Mesenchymal stem cell (in vitro differentiated cells and primary cell): Measurements from ENCODE around the gene CELF2.

Source experiments
- DNase-seq: peaks from one replicate; pipeline ENCODE4 v3.0.0-alpha.2; 2013
- H2AFZ ChIP-seq: one replicate; pipeline ENCODE4 v1.6.1; 2013; ENCODE audit warnings: low read depth, mild to moderate bottlenecking, control low read depth, inconsistent platforms, low read length, moderate library complexity
- H2AK5ac ChIP-seq: 2 replicates; pipeline ENCODE4 v1.6.1; 2013; ENCODE audit warnings: low read length, moderate library complexity, mild to moderate bottlenecking, inconsistent platforms; ENCODE audit not compliant: severe bottlenecking
- H2BK120ac ChIP-seq: one replicate; pipeline ENCODE4 v1.6.1; 2013; ENCODE audit warnings: low read depth, mild to moderate bottlenecking, inconsistent platforms, low read length, moderate library complexity
- H2BK12ac ChIP-seq, 2 experiments: one replicate each; pipeline ENCODE4 v1.6.1; 2013; ENCODE audit warnings: inconsistent platforms in 2 of 2, low read length in 2 of 2, mild to moderate bottlenecking in 2 of 2, moderate library complexity in 2 of 2, control low read depth in 1 of 2
- H2BK15ac ChIP-seq: one replicate; pipeline ENCODE4 v1.6.1; 2013; ENCODE audit warnings: mild to moderate bottlenecking, low read depth, inconsistent platforms; ENCODE audit not compliant: poor library complexity, severe bottlenecking
- H2BK5ac ChIP-seq: 2 replicates; pipeline ENCODE4 v1.6.1; 2013; ENCODE audit warnings: low read depth, mild to moderate bottlenecking, low read length, control low read depth, inconsistent platforms; ENCODE audit not compliant: poor library complexity, severe bottlenecking
- H3K14ac ChIP-seq, 2 experiments: one replicate each; pipeline ENCODE4 v1.6.1; 2013; ENCODE audit warnings: inconsistent platforms in 2 of 2, low read length in 2 of 2, control low read depth in 1 of 2, mild to moderate bottlenecking in 1 of 2, moderate library complexity in 1 of 2
- H3K18ac ChIP-seq, 2 experiments: one replicate each; pipeline ENCODE4 v1.6.1; 2013; ENCODE audit warnings: inconsistent platforms in 2 of 2, low read length in 2 of 2, control low read depth in 1 of 2, low read depth in 1 of 2, mild to moderate bottlenecking in 1 of 2
- H3K23ac ChIP-seq, 2 experiments: one replicate each; pipeline ENCODE4 v1.6.1; 2013; ENCODE audit warnings: inconsistent platforms in 2 of 2, low read length in 2 of 2, mild to moderate bottlenecking in 2 of 2, moderate library complexity in 2 of 2, control low read depth in 1 of 2
- H3K27ac ChIP-seq: 2 replicates; pipeline ENCODE4 v1.5.1; 2013; ENCODE audit warnings: mild to moderate bottlenecking, moderate library complexity, low read length, control low read depth, inconsistent platforms; ENCODE audit not compliant: poor library complexity, severe bottlenecking
- H3K27me3 ChIP-seq, 2 experiments: 2 replicates each; pipeline versions ENCODE4 v1.6.1 to v1.7.0; 2013; ENCODE audit warnings: low read length in 2 of 2, mild to moderate bottlenecking in 2 of 2, moderate library complexity in 2 of 2, control low read depth in 1 of 2, inconsistent platforms in 1 of 2; ENCODE audit not compliant: control insufficient read depth in 1 of 2, insufficient read depth in 1 of 2
- H3K36me3 ChIP-seq, 2 experiments: 2 replicates each; pipeline versions ENCODE4 v1.6.1 to v1.7.0; 2013; ENCODE audit warnings: low read length in 2 of 2, control low read depth in 1 of 2, inconsistent platforms in 1 of 2, low read depth in 1 of 2, mild to moderate bottlenecking in 1 of 2; ENCODE audit not compliant: insufficient read depth in 2 of 2, control insufficient read depth in 1 of 2
- H3K4ac ChIP-seq, 2 experiments: one replicate each; pipeline ENCODE4 v1.6.1; 2013; ENCODE audit warnings: inconsistent platforms in 2 of 2, low read length in 2 of 2, mild to moderate bottlenecking in 2 of 2, moderate library complexity in 2 of 2, control low read depth in 1 of 2, low read depth in 1 of 2
- H3K4me1 ChIP-seq: 2 replicates; pipeline ENCODE4 v1.6.1; 2013; ENCODE audit warnings: low read depth, low read length, control low read depth; ENCODE audit not compliant: control insufficient read depth, insufficient read depth
- H3K4me2 ChIP-seq: 2 replicates; pipeline ENCODE4 v1.6.1; 2013; ENCODE audit warnings: low read length, mild to moderate bottlenecking, inconsistent platforms; ENCODE audit not compliant: poor library complexity, severe bottlenecking
- H3K4me3 ChIP-seq, 2 experiments: 2 replicates each; pipeline versions ENCODE4 v1.5.1 to v1.7.0; 2013; ENCODE audit warnings: low read length in 2 of 2, mild to moderate bottlenecking in 2 of 2, control low read depth in 1 of 2, low read depth in 1 of 2; ENCODE audit not compliant: insufficient read depth in 1 of 2
- H3K79me1 ChIP-seq: replicated peaks from 2 replicates; pipeline ENCODE4 v1.6.1; 2013; ENCODE audit warnings: mild to moderate bottlenecking, control low read depth, low read length, inconsistent platforms; ENCODE audit not compliant: poor library complexity, severe bottlenecking
- H3K9ac ChIP-seq: 2 replicates; pipeline ENCODE4 v1.7.0; 2013; ENCODE audit warnings: mild to moderate bottlenecking, low read length, moderate library complexity
- H3K9me3 ChIP-seq: 2 replicates; pipeline ENCODE4 v1.7.0; 2013; ENCODE audit warnings: mild to moderate bottlenecking, low read length; ENCODE audit not compliant: control insufficient read depth
- H4K8ac ChIP-seq: one replicate; pipeline ENCODE4 v1.6.1; 2013; ENCODE audit warnings: inconsistent platforms, mild to moderate bottlenecking, low read length, moderate library complexity
- H4K91ac ChIP-seq: one replicate; pipeline ENCODE4 v1.6.1; 2013; ENCODE audit warnings: mild to moderate bottlenecking, low read length, inconsistent platforms
- WGBS: methylation state at CpG from one replicate; pipeline ENCODE4 v1.1.7; 2013; ENCODE audit warnings: mixed read lengths; 5-methylcytosine and 5-hydroxymethylcytosine counted together

The CELF2 gene

DNA sequence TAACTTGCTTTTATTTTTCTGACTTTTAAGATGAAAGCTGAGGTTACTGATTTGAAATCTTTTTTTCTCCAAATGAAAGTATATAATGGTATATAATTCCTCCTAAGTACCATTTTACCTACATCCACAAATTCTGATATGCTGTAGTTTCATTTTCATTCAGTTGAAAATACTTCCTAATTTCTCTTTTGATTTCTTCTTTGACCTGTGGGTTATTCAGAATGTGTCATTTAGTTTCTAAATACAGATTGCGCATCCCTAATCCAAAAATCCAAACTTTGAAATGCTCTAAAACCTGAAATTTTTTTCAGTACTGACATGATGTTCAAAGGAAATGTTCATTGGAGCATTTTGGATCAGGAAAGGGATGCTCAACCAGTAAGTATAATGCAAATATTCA is 168.7 kb downstream of the CELF2 start:
- H4K8ac ChIP-seq: no peak overlapping the region
- H2BK120ac ChIP-seq: no peak overlapping the region
- H3K9me3 ChIP-seq: peaks cover 14% of the 10 kb centered on the region
- H3K14ac ChIP-seq: no peak overlapping the region
- no peak overlapping the region for H4K91ac ChIP-seq
- DNase-seq: no peak
- no peaks in the 10 kb centered on the region for H3K4me1 ChIP-seq
- no peak overlapping the region for H2BK5ac ChIP-seq
- no peak overlapping the region for H3K9ac ChIP-seq
- H3K4ac ChIP-seq: no peak overlapping the region
- H3K23ac ChIP-seq: no peak overlapping the region
- H3K18ac ChIP-seq: no peak overlapping the region
- H2BK12ac ChIP-seq: no peak overlapping the region
- H3K36me3 ChIP-seq: peaks cover 0 to 49% of the 10 kb centered on the region in 2 experiments
- no peak overlapping the region for H2BK15ac ChIP-seq
- no peaks in the 10 kb centered on the region for H3K27me3 ChIP-seq
- no peak overlapping the region for H3K4me2 ChIP-seq
- H3K4me3 ChIP-seq: no peak overlapping the region
- no CpG with 5 or more reads among the region's 1 CpG for WGBS
- no peak overlapping the region for H2AK5ac ChIP-seq
- no peak overlapping the region for H2AFZ ChIP-seq
- no peak overlapping the region for H3K27ac ChIP-seq
- H3K79me1 ChIP-seq: peaks cover 16% of the 10 kb centered on the region

DNA sequence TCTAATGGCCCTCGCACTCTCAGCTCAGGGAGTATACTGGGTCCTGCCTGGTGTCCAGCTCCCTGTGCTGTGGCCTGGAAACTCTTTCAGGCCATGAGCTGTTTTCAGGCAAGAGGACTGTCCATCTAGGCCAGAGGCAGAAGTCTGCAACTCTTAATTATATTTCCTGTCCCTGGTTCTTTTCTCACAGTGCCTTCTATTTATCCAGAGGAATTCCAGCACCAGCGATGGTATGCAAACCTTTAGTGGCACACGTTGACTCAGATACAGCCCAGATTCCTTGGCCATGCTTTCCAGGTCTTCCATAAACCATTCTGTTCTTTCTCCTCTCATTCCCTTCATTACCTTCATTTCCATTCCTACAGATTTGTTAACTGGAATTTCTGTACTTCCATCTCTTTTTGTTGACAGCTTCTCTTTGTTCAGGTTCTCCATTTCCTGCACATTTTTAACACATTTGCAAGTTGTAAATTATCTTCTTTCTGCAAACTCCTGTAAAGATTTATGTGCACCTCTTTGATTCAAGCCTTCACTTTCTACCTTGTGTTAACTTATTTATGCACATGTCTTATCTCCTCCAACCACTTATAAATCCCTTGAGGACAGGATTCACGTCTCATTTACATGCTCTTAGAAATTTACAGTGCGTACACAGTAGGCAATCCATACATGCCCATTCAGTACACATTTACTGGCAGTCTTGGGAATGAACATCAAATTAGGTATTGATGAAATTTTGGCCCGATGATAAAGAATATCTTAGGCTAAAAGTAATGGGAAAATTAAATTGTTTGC is 172.1 kb downstream of the CELF2 start:
- Histone ChIP-seq H2BK5ac (no peak overlapping the region), H3K23ac (no peak overlapping the region), H3K79me1 (peaks cover 23% of the 10 kb centered on the region), H2BK15ac (no peak overlapping the region), H3K4me3 (no peak overlapping the region), H4K91ac (no peak overlapping the region), H3K4me2 (no peak overlapping the region), H3K14ac (no peak overlapping the region), H2AFZ (no peak overlapping the region), H3K9me3 (peaks cover 9% of the 10 kb centered on the region), H3K27me3 (no peaks in the 10 kb centered on the region), H2BK12ac (no peak overlapping the region), H2BK120ac (no peak overlapping the region), H3K9ac (no peak overlapping the region), H3K4ac (no peak overlapping the region), H2AK5ac (no peak overlapping the region), H3K18ac (no peak overlapping the region), H4K8ac (no peak overlapping the region), H3K36me3 (peaks cover 7 to 46% of the 10 kb centered on the region in 2 experiments), H3K27ac (no peak overlapping the region), H3K4me1 (no peaks in the 10 kb centered on the region)
- DNase-seq: no peak
- WGBS: 33% methylated on average over 3 of the region's 6 CpGs

DNA sequence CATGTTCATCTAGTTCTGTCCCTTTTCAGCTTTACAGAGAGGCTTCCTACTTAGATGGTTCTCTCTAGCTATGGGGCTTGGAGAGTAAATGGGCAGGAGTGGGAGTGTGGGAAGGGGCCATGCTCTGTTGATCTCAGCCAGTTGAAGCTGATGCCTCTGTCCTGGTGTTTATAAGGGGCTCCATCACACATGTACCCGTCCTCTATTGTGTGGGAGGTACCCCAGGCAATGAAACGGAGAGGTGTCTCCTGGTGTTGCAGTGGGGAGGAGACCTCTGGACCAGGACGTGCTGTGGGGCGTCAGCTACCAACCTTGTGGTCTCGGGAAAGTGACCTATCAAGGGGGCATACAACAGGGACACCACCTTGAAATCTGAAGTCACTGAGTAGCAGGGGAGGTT is 173.5 kb downstream of the CELF2 start:
- no peaks in the 10 kb centered on the region for H3K4me1 ChIP-seq
- no peak overlapping the region for H3K23ac ChIP-seq
- H2AK5ac ChIP-seq: no peak overlapping the region
- H3K9ac ChIP-seq: no peak overlapping the region
- no peak overlapping the region for H3K4me3 ChIP-seq
- peaks cover 22% of the 10 kb centered on the region for H3K79me1 ChIP-seq
- H3K14ac ChIP-seq: no peak overlapping the region
- no peak overlapping the region for H3K27ac ChIP-seq
- no peak overlapping the region for H4K91ac ChIP-seq
- H2BK120ac ChIP-seq: no peak overlapping the region
- no peak overlapping the region for H4K8ac ChIP-seq
- no peak overlapping the region for H2AFZ ChIP-seq
- no peak overlapping the region for H2BK15ac ChIP-seq
- H2BK12ac ChIP-seq: no peak overlapping the region
- H3K27me3 ChIP-seq: no peaks in the 10 kb centered on the region
- H3K4me2 ChIP-seq: no peak overlapping the region
- DNase-seq: no peak
- H2BK5ac ChIP-seq: no peak overlapping the region
- H3K9me3 ChIP-seq: no peaks in the 10 kb centered on the region
- no peak overlapping the region for H3K18ac ChIP-seq
- 79% methylated on average over 5 of the region's 5 CpGs for WGBS
- H3K36me3 ChIP-seq: peaks cover 7 to 44% of the 10 kb centered on the region in 2 experiments
- no peak overlapping the region for H3K4ac ChIP-seq

- WGBS: 91% methylated on average over 3 of the region's 5 CpGs
Observed at GRCh38 chr10:11191678-11192077, 174.0 kb downstream of the CELF2 start.

More at GRCh38 chr10:11191678-11192077, 174.0 kb downstream of the CELF2 start:
- H2AK5ac ChIP-seq: no peak overlapping the region
- no peak overlapping the region for H2AFZ ChIP-seq
- no peak overlapping the region for H3K23ac ChIP-seq
- no peak overlapping the region for H2BK15ac ChIP-seq
- no peaks in the 10 kb centered on the region for H3K9me3 ChIP-seq
- H3K4me3 ChIP-seq: no peak overlapping the region
- H2BK120ac ChIP-seq: no peak overlapping the region
- H3K36me3 ChIP-seq: peaks cover 7 to 43% of the 10 kb centered on the region in 2 experiments
- H2BK12ac ChIP-seq: no peak overlapping the region
- no peak overlapping the region for H3K14ac ChIP-seq
- H3K27ac ChIP-seq: no peak overlapping the region
- no peak overlapping the region for H3K4me2 ChIP-seq
- H3K79me1 ChIP-seq: peaks cover 24% of the 10 kb centered on the region
- no peaks in the 10 kb centered on the region for H3K27me3 ChIP-seq
- H2BK5ac ChIP-seq: no peak overlapping the region
- H3K9ac ChIP-seq: no peak overlapping the region
- no peaks in the 10 kb centered on the region for H3K4me1 ChIP-seq
- no peak overlapping the region for H3K4ac ChIP-seq
- no peak overlapping the region for H3K18ac ChIP-seq
- H4K91ac ChIP-seq: no peak overlapping the region
- H4K8ac ChIP-seq: no peak overlapping the region
- no peak for DNase-seq
